ENCODE measurements around the gene DDA1. TPM values are rescaled to one million over a fixed set of nuclear protein-coding genes. Genes with fewer than 3 reads are reported as not detected.
A peak's percentile ranks its signal among the peaks of the same experiment; 100 is the strongest.

Gene DDA1
- total and polyA plus RNA-seq, 2 of the 13 experiments (the other 11 are each of a cell fraction or from before 2014, with no cell fraction given), result 24.5 to 26.0 TPM

DNA sequence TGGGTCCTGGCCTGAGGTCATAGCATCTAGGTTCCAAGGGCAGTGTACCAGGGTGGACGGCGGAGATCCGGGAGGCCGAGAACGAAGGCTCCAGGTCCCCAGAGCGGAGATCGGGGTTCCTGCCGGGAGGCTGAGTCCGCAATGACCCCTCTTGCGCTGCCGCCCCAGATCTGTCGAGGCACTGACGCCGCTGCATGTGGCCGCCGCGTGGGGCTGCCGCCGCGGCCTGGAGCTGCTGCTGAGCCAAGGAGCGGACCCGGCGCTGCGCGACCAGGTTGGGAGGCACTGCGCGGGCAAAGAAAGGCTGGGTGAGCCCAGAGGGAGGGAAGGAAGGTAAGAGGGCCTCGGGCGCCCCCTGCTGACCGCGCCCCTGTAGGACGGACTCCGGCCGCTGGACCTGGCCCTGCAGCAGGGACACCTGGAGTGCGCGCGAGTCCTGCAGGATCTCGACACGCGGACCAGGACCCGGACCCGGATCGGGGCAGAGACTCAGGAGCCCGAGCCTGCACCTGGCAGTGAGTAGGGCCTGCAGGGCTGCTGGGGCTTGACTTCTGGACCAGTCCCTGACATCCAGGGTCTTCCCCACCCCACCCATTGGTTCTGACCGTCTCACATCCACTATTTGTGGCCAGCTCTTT is 26.8 kb upstream of the DDA1 start (continued):
- TF ChIP-seq ZZZ3 (CRISPR knock-in tag; IDR thresholded peaks at IDR 0.05; ENCODE audit: borderline replicate concordance) (no peak), ZNF251 (CRISPR knock-in tag; IDR thresholded peaks at IDR 0.05) (no peak), ZNF143 (CRISPR knock-in tag; IDR thresholded peaks at IDR 0.05) (0 out of 2 replicates have a peak, but pooled peaks have one; percentile 18), ZNF589 (CRISPR knock-in tag; conservative IDR thresholded peaks at IDR 0.05) (no peak), ZNF317 (CRISPR knock-in tag; IDR thresholded peaks at IDR 0.05) (0 out of 2 replicates have a peak, but pooled peaks have one; percentile 19), ZNF207 (IDR thresholded peaks at IDR 0.05; ENCODE audit: borderline replicate concordance) (no peak), BORCS8-MEF2B (CRISPR knock-in tag; IDR thresholded peaks at IDR 0.05) (peak; percentile 48; the same call in 1 of the 2 replicates), ZNF550 (CRISPR knock-in tag; IDR thresholded peaks at IDR 0.05; ENCODE audit: borderline replicate concordance) (no peak), NONO (IDR thresholded peaks at IDR 0.05) (no peak), NONO (CRISPR knock-in tag; conservative IDR thresholded peaks at IDR 0.05) (peak; percentile 72)
- TF ChIP-seq, protein P1, sequence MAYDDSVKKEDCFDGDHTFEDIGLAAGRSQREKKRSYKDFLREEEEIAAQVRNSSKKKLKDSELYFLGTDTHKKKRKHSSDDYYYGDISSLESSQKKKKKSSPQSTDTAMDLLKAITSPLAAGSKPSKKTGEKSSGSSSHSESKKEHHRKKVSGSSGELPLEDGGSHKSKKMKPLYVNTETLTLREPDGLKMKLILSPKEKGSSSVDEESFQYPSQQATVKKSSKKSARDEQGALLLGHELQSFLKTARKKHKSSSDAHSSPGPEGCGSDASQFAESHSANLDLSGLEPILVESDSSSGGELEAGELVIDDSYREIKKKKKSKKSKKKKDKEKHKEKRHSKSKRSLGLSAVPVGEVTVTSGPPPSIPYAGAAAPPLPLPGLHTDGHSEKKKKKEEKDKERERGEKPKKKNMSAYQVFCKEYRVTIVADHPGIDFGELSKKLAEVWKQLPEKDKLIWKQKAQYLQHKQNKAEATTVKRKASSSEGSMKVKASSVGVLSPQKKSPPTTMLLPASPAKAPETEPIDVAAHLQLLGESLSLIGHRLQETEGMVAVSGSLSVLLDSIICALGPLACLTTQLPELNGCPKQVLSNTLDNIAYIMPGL (CRISPR knock-in tag; IDR thresholded peaks at IDR 0.05; ENCODE audit: borderline replicate concordance in 1 of 2, low read depth in 1 of 2), result peak; percentile 78 to 80
- TF ChIP-seq, protein P2, sequence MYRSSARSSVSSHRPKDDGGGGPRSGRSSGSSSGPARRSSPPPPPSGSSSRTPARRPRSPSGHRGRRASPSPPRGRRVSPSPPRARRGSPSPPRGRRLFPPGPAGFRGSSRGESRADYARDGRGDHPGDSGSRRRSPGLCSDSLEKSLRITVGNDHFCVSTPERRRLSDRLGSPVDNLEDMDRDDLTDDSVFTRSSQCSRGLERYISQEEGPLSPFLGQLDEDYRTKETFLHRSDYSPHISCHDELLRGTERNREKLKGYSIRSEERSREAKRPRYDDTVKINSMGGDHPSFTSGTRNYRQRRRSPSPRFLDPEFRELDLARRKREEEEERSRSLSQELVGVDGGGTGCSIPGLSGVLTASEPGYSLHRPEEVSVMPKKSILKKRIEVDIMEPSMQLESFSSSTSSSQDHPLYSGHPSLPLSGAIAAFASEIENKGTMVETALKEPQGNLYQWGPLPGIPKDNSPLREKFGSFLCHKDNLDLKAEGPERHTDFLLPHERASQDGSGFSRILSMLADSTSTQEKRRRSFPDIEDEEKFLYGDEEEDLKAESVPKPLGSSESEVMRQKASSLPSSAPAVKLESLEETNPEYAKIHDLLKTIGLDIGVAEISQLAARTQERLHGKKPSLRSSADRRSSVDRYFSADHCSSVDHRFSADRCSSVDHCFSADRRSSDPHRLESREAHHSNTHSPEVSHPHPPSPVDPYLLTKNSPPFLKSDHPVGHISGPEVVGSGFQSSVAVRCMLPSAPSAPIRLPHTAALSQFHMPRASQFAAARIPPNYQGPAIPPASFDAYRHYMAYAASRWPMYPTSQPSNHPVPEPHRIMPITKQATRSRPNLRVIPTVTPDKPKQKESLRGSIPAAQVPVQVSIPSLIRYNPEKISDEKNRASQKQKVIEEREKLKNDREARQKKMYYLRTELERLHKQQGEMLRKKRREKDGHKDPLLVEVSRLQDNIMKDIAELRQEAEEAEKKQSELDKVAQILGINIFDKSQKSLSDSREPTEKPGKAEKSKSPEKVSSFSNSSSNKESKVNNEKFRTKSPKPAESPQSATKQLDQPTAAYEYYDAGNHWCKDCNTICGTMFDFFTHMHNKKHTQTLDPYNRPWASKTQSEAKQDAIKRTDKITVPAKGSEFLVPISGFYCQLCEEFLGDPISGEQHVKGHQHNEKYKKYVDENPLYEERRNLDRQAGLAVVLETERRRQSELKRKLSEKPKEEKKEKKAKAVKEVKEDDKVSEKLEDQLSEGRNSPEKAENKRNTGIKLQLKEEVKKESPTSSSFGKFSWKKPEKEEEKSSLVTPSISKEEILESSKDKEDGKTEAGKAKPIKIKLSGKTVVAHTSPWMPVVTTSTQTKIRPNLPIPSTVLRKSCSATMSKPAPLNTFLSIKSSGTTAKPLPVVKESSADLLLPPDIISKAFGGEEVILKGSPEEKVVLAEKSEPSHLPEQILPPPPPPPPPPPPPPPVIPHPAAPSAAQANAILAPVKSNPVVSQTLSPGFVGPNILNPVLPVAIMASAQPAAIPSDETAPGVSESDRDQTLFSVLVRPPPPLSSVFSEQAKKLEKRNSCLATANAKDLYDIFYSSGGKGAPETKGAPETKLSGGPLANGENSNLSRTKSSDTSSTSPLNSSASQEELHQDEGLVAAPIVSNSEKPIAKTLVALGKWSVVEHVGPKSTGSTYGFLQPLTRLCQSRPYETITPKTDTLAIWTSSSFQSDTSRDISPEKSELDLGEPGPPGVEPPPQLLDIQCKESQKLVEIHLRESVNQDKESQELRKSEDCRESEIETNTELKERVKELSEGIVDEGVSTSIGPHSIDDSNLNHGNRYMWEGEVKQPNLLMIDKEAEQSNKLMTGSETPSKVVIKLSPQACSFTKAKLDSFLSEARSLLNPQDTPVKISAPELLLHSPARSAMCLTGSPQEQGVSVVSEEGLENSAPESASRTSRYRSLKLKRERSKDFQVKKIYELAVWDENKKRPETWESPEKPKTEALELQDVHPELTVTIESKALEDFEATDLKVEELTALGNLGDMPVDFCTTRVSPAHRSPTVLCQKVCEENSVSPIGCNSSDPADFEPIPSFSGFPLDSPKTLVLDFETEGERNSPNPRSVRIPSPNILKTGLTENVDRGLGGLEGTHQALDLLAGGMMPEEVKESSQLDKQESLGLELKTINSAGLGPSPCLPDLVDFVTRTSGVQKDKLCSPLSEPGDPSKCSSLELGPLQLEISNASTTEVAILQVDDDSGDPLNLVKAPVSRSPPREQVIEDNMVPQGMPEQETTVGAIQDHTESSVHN (CRISPR knock-in tag; IDR thresholded peaks at IDR 0.05), result peak; percentile 47; the same call in 1 of the 2 replicates
